CD14-positive monocyte (primary cell): ENCODE results near the gene PFKL. TPM values are rescaled to one million over a fixed set of nuclear protein-coding genes. Genes with fewer than 3 reads are reported as not detected.

Experiments
- DNase-seq, 3 donors: peaks; one replicate each; pipeline ENCODE4 v3.0.0-alpha.2; 2011 to 2022
- H2AFZ ChIP-seq: 2 replicates; pipeline ENCODE4 v1.6.0; 2012; ENCODE audit warnings: mild to moderate bottlenecking, low read depth, low read length, inconsistent platforms; ENCODE audit not compliant: insufficient read depth, poor library complexity, severe bottlenecking
- H3K27ac ChIP-seq, 2 donors: 1 replicate in 1 of 2; 2 replicates in 1 of 2; pipeline ENCODE4 v1.5.1; 2012 to 2013; ENCODE audit warnings: low read length in 2 of 2, control low read depth in 1 of 2, inconsistent platforms in 1 of 2, low read depth in 1 of 2, mild to moderate bottlenecking in 1 of 2
- H3K27me3 ChIP-seq, 2 donors: one replicate each; pipeline versions ENCODE4 v1.6.0 to v1.6.1; 2011 to 2013; ENCODE audit warnings: low read length in 2 of 2; ENCODE audit not compliant: control insufficient read depth in 2 of 2, insufficient read depth in 2 of 2
- H3K36me3 ChIP-seq, 2 donors: replicated peaks in 1 of 2; 1 replicate in 1 of 2; 2 replicates in 1 of 2; pipeline versions ENCODE4 v1.5.1 to v1.6.1; 2012 to 2013; ENCODE audit warnings: low read length in 2 of 2, control low read depth in 1 of 2, inconsistent platforms in 1 of 2, mild to moderate bottlenecking in 1 of 2; ENCODE audit not compliant: insufficient read depth in 2 of 2, control insufficient read depth in 1 of 2
- H3K4me1 ChIP-seq, 2 donors: 1 replicate in 1 of 2; 2 replicates in 1 of 2; pipeline versions ENCODE4 v1.5.1 to v1.6.1; 2012 to 2013; ENCODE audit warnings: low read length in 2 of 2, control low read depth in 1 of 2, inconsistent platforms in 1 of 2, mild to moderate bottlenecking in 1 of 2, moderate library complexity in 1 of 2; ENCODE audit not compliant: insufficient read depth in 2 of 2, control insufficient read depth in 1 of 2
- H3K4me2 ChIP-seq: replicated peaks from 2 replicates; pipeline ENCODE3; 2012; ENCODE audit warnings: low read length, moderate library complexity, mild to moderate bottlenecking; ENCODE audit not compliant: poor library complexity, severe bottlenecking; ENCODE audit errors: extremely low read depth
- H3K4me3 ChIP-seq, 3 experiments: fragments of 200-600 bp in 1 of 3; sonication (generic) in 1 of 3; replicated peaks in 1 of 3; 1 replicate in 2 of 3; 2 replicates in 1 of 3; pipeline ENCODE4 v1.5.1; 2011 to 2013; ENCODE audit warnings: low read length in 3 of 3, mild to moderate bottlenecking in 3 of 3, control low read depth in 2 of 3, low read depth in 2 of 3, inconsistent platforms in 1 of 3, moderate library complexity in 1 of 3
- H3K79me2 ChIP-seq: 2 replicates; pipeline ENCODE4 v1.6.0; 2012; ENCODE audit warnings: mild to moderate bottlenecking, control low read depth, inconsistent platforms, low read length, moderate library complexity; ENCODE audit not compliant: insufficient read depth
- H3K9ac ChIP-seq: 2 replicates; pipeline ENCODE4 v1.6.0; 2017; ENCODE audit warnings: low read length, mild to moderate bottlenecking; ENCODE audit not compliant: insufficient read depth, poor library complexity, severe bottlenecking
- H3K9me3 ChIP-seq, 2 donors: replicated peaks in 1 of 2; 1 replicate in 1 of 2; 2 replicates in 1 of 2; pipeline versions ENCODE4 v1.5.1 to v1.6.1; 2012 to 2013; ENCODE audit warnings: low read length in 2 of 2, control low read depth in 1 of 2; ENCODE audit not compliant: control insufficient read depth in 1 of 2, insufficient read depth in 1 of 2
- H4K20me1 ChIP-seq: 2 replicates; pipeline ENCODE4 v1.6.0; 2012; ENCODE audit warnings: mild to moderate bottlenecking, low read length, control low read depth, moderate library complexity; ENCODE audit not compliant: insufficient read depth
- H3K27ac Mint-ChIP-seq, 7 donors: one replicate each; pipeline ENCODE4 v1.8.0; 2020; ENCODE audit warnings: mild to moderate bottlenecking in 7 of 7, mixed read lengths in 7 of 7, moderate library complexity in 6 of 7, inconsistent platforms in 2 of 7
- H3K27me3 Mint-ChIP-seq, 3 donors: one replicate each; pipeline ENCODE4 v1.8.0; 2021 to 2022; ENCODE audit warnings: low read depth in 3 of 3, mild to moderate bottlenecking in 3 of 3, mixed read lengths in 3 of 3, moderate library complexity in 3 of 3, inconsistent platforms in 1 of 3
- H3K36me3 Mint-ChIP-seq, 2 donors: one replicate each; pipeline ENCODE4 v1.8.0; 2020; ENCODE audit warnings: mixed read lengths in 2 of 2, inconsistent platforms in 1 of 2, mild to moderate bottlenecking in 1 of 2
- H3K4me1 Mint-ChIP-seq: one replicate; pipeline ENCODE4 v1.8.0; 2020; ENCODE audit warnings: mild to moderate bottlenecking, mixed read lengths
- H3K4me3 Mint-ChIP-seq, 2 donors: one replicate each; pipeline ENCODE4 v1.8.0; 2020; ENCODE audit warnings: mild to moderate bottlenecking in 2 of 2, mixed read lengths in 2 of 2, moderate library complexity in 1 of 2
- H3K9me3 Mint-ChIP-seq, 7 donors: one replicate each; pipeline ENCODE4 v1.8.0; 2020 to 2022; ENCODE audit warnings: mixed read lengths in 7 of 7, mild to moderate bottlenecking in 6 of 7, moderate library complexity in 6 of 7, inconsistent platforms in 2 of 7
- WGBS: methylation state at CpG from one replicate; pipeline ENCODE4 v1.1.5; 2013; ENCODE audit warnings: missing lambda C conversion rate; ENCODE audit not compliant: insufficient coverage; 5-methylcytosine and 5-hydroxymethylcytosine counted together
- intact Hi-C, 2 donors: fragments of 100-400 bp; cut with micrococcal nuclease; formaldehyde crosslinking; loops; one replicate each; pipeline versions ENCODE4 v1.15.0 to v1.15.1; 2023
- polyA plus RNA-seq, 3 donors: library from polyadenylated mRNA; depleted of rRNA in 1 of 3; unstranded in 2 of 3; stranded (reverse) in 1 of 3; fragments of 300-500 nt in 2 of 3; fragments of >200 nt in 1 of 3; fragmentation: Illumina TruSeq in 2 of 3; gene quantifications; 1 replicate in 2 of 3; 2 replicates in 1 of 3; pipeline ENCODE4 v1.2.3, GENCODE V29; 2012 to 2021
- TF ChIP-seq, protein P1 (sequence below): fragments of 200-600 bp; IDR thresholded peaks from one replicate; pipeline ENCODE4 v1.8.0; 2022; ENCODE audit warnings: antibody characterized with exemption, mild to moderate bottlenecking

The PFKL gene
- polyA plus RNA-seq, 3 donors: 105 to 133 (median 113) TPM

DNA sequence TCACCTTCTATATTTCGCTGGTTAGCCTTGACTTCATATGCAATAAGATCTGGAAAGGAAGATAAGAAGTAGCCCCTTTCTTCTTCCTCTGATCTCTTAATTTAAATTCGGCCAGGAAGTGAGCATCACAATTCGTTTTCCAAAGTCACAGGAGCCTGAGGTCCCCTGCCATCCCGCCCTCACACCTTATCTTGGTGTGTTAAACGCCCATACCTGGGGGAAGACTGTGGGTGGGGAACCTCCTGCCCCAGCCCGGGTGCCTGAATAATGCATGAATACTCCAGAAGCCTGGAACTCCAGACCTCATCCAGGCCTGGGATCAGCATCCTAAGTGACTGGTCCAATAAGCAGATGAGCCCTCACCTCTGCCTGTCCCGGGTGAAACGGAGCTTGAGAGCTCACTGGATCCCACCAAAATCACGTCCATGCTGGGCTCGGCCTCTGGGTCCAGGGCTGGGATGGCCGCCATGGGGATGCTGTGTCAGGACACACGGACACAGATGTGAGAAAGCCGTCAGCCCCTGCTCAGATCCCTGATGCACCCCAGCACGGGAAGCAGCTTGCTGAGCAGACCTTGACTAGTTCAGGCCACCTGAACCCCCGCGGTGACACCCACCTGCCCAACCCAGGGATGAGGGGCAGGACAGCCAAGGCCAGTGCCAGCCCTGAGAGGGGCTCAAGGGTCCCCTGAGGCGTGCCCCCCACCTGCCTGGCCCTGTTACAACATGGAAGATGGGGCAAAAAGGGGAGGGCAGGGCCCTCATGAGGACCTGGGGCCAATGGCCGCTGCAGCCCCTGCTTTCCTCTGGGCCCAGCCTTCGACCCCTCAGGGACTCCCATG is 38.8 kb upstream of the PFKL start:
- intact Hi-C loops: no loop called here
- peak overlapping the region in 2 of 7 donors; percentile 21 to 53 for H3K27ac Mint-ChIP-seq
- Histone ChIP-seq H3K9ac (no peak overlapping the region), H3K4me3 (no peak overlapping the region), H4K20me1 (no peaks in the 10 kb centered on the region), H3K4me2 (no peak overlapping the region), H3K9me3 (no peaks in the 10 kb centered on the region), H2AFZ (no peak overlapping the region), H3K36me3 (no peaks in the 10 kb centered on the region), H3K27ac (no peak overlapping the region), H3K27me3 (no peaks in the 10 kb centered on the region), H3K4me1 (no peaks in the 10 kb centered on the region), H3K79me2 (no peaks in the 10 kb centered on the region)
- TF ChIP-seq, protein P1, sequence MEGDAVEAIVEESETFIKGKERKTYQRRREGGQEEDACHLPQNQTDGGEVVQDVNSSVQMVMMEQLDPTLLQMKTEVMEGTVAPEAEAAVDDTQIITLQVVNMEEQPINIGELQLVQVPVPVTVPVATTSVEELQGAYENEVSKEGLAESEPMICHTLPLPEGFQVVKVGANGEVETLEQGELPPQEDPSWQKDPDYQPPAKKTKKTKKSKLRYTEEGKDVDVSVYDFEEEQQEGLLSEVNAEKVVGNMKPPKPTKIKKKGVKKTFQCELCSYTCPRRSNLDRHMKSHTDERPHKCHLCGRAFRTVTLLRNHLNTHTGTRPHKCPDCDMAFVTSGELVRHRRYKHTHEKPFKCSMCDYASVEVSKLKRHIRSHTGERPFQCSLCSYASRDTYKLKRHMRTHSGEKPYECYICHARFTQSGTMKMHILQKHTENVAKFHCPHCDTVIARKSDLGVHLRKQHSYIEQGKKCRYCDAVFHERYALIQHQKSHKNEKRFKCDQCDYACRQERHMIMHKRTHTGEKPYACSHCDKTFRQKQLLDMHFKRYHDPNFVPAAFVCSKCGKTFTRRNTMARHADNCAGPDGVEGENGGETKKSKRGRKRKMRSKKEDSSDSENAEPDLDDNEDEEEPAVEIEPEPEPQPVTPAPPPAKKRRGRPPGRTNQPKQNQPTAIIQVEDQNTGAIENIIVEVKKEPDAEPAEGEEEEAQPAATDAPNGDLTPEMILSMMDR: no peak
- 95% methylated on average over 14 of the region's 19 CpGs for WGBS
- H3K4me1 Mint-ChIP-seq: no peaks in the 10 kb centered on the region
- peaks cover under 1 to 10% (median 6%) of the 10 kb centered on the region in 3 donors for H3K27me3 Mint-ChIP-seq
- H3K9me3 Mint-ChIP-seq: no peaks in the 10 kb centered on the region
- no peak for DNase-seq
- no peaks in the 10 kb centered on the region for H3K36me3 Mint-ChIP-seq
- H3K4me3 Mint-ChIP-seq: no peak overlapping the region

DNA sequence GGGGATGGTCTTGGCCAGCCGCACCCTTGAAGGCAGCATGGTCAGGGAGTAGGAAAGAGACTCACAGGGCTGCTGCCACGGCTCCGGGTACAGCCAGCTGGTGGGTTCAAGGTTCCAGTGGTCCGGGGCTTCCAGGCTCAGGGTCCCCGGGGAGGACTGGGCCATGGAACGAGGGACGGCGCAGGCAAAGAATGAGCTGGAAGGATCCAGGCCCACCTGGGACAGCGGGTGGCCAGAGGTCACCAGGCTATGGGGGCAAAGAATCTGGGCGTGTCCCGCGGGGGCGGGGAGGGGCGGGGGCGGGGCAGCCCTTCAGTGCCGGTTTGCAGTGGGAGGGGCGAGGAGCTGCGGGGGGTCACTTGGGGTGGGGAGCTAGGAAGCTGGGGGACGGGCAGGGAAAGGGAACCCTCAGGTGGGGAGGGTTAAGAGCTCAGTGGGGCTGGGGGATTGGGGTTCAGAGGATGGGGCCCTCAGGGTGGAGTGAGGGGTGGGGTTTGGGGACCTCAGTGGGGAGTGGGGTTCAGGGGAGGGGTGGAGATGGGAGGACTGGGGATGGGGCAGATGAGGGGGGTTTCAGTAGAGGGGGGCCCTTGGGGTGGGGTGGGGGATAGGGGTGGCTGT is 38.1 kb upstream of the PFKL start, which contains the start of gene DNMT3L:
DNMT3L (minus strand) TSS at position 223 of the 621 bp plus-strand sequence. CDS start 638 bp downstream, outside the sequence.
- Mint-ChIP-seq H3K27ac (peak within 1 kb of the TSS in 1 of 7 donors; percentile 53), H3K4me1 (no peaks in the 10 kb centered on the region), H3K4me3 (no peak within 1 kb of the TSS), H3K9me3 (no peaks in the 10 kb centered on the region), H3K27me3 (peaks cover 0 to 10% (median 6%) of the 10 kb centered on the region in 3 donors), H3K36me3 (no peaks in the 10 kb centered on the region)
- no peak within 1 kb of the TSS for H2AFZ ChIP-seq
- no peaks in the 10 kb centered on the region for H3K79me2 ChIP-seq
- H3K27me3 ChIP-seq: no peaks in the 10 kb centered on the region
- H4K20me1 ChIP-seq: no peaks in the 10 kb centered on the region
- no peak within 1 kb of the TSS for H3K4me3 ChIP-seq
- no peaks in the 10 kb centered on the region for H3K9me3 ChIP-seq
- intact Hi-C loops: no loop called here
- no peak for DNase-seq
- 99% methylated on average over 10 of the region's 19 CpGs for WGBS
- no peak within 1 kb of the TSS for H3K4me2 ChIP-seq
- H3K27ac ChIP-seq: no peak within 1 kb of the TSS
- no peak within 1 kb of the TSS for H3K9ac ChIP-seq
- TF ChIP-seq, protein P1: no peak
- H3K4me1 ChIP-seq: no peaks in the 10 kb centered on the region
- H3K36me3 ChIP-seq: no peaks in the 10 kb centered on the region
